GM12878 (cell line): ENCODE data around the gene MIPOL1. TPM values are rescaled to one million over a fixed set of nuclear protein-coding genes. Genes with fewer than 3 reads are reported as not detected.

Experiments
- ATAC-seq: fragments of 200-7000 bp; cut with Tn5 transposase; 3 replicates; pipeline ENCODE4 v1.9.1; 2020; ENCODE audit warnings: mild to moderate bottlenecking, moderate library complexity
- BruUV-seq: library from RNA; stranded (reverse); fragments of 400-500 nt; replicated peaks from 2 replicates; lab custom pipeline; 2021; lab: Mats Ljungman, UMichigan
- CTCF ChIA-PET: fragments of 300-600 bp; sonication (Branson Sonifier 250); formaldehyde crosslinking; extraction: SDS; loops from one replicate; lab custom pipeline; 2021; ENCODE audit warnings: inconsistent platforms; lab: Yijun Ruan, JAX
- POLR2A ChIA-PET: fragments of 350-600 bp; formaldehyde crosslinking; extraction: SDS; loops from one replicate; lab custom pipeline; 2021; ENCODE audit warnings: inconsistent platforms; lab: Charles Lee
- RAD21 ChIA-PET: fragments of 300-600 bp; sonication (Branson Sonifier 250); formaldehyde crosslinking; loops from one replicate; lab custom pipeline; 2023; ENCODE audit warnings: antibody characterized with exemption; ENCODE audit not compliant: unreplicated experiment; lab: Charles Lee
- SMC1A ChIA-PET: fragments of 300-600 bp; sonication (Branson Sonifier 250); formaldehyde crosslinking; loops from one replicate; lab custom pipeline; 2023; ENCODE audit not compliant: unreplicated experiment, uncharacterized antibody; lab: Charles Lee
- DNase-seq: peaks from one replicate; pipeline ENCODE4 v3.0.0-alpha.2; 2011; ENCODE audit warnings: low read depth, low spot score
- FAIRE-seq: peaks from 3 replicates; lab custom pipeline; 2011; peaks lifted over from hg19 to GRCh38; lab: Jason Lieb, UNC
- H2AFZ ChIP-seq: 2 replicates; pipeline ENCODE4 v1.6.0; 2011; ENCODE audit warnings: low read depth, low read length, control low read depth; ENCODE audit not compliant: control insufficient read depth
- H3K27ac ChIP-seq: 2 replicates; pipeline ENCODE4 v1.5.1; 2011; ENCODE audit warnings: control low read depth; ENCODE audit not compliant: control insufficient read depth, insufficient read depth
- H3K27me3 ChIP-seq, 2 experiments: replicated peaks in 1 of 2; 2 replicates each; pipeline versions ENCODE4 v1.6.0 to v1.6.1; 2011; ENCODE audit warnings: low read length in 1 of 2; ENCODE audit not compliant: control insufficient read depth in 2 of 2, insufficient read depth in 2 of 2
- H3K36me3 ChIP-seq, 2 experiments: 2 replicates each; pipeline ENCODE4 v1.5.1; 2011; ENCODE audit warnings: low read length in 1 of 2; ENCODE audit not compliant: control insufficient read depth in 2 of 2, insufficient read depth in 2 of 2
- H3K4me1 ChIP-seq: 2 replicates; pipeline ENCODE4 v1.6.1; 2011; ENCODE audit warnings: mild to moderate bottlenecking, low read length, moderate library complexity, mixed read lengths; ENCODE audit not compliant: control insufficient read depth, insufficient read depth
- H3K4me2 ChIP-seq: 2 replicates; pipeline ENCODE4 v1.6.0; 2011; ENCODE audit warnings: control low read depth; ENCODE audit not compliant: control insufficient read depth, insufficient read depth
- H3K4me3 ChIP-seq: fragments of 200-600 bp; sonication (generic); 2 replicates; pipeline ENCODE4 v1.5.1; 2016
- H3K79me2 ChIP-seq: 2 replicates; pipeline ENCODE4 v1.6.0; 2011; ENCODE audit warnings: low read length; ENCODE audit not compliant: control insufficient read depth, insufficient read depth
- H3K9ac ChIP-seq: 2 replicates; pipeline ENCODE4 v1.8.0; 2011; ENCODE audit warnings: low read length, control low read depth, mixed read lengths; ENCODE audit not compliant: control insufficient read depth, insufficient read depth
- H3K9me3 ChIP-seq: replicated peaks from 3 replicates; pipeline ENCODE4 v1.5.1; 2011; ENCODE audit warnings: mild to moderate bottlenecking, low read length; ENCODE audit not compliant: control insufficient read depth, insufficient read depth
- H4K20me1 ChIP-seq: 2 replicates; pipeline ENCODE4 v1.6.0; 2011; ENCODE audit not compliant: control insufficient read depth, insufficient read depth
- E2F4 ChIP-seq: IDR thresholded peaks from 2 replicates; pipeline ENCODE4 v1.6.1; 2012; ENCODE audit warnings: low read depth, low read length, improper control_type of control experiment
- ELK1 ChIP-seq: IDR thresholded peaks from 2 replicates; pipeline ENCODE4 v1.6.1; 2012; ENCODE audit warnings: low read depth, low read length, improper control_type of control experiment
- KDM1A ChIP-seq: fragments of 200-600 bp; sonication (generic); IDR thresholded peaks from 2 replicates; pipeline ENCODE4 v1.6.1; 2016; ENCODE audit warnings: borderline replicate concordance
- MLLT1 ChIP-seq: fragments of 450-650 bp; IDR thresholded peaks from 2 replicates; pipeline ENCODE4 v1.6.1; 2016; ENCODE audit warnings: mild to moderate bottlenecking
- NFIC ChIP-seq: IDR thresholded peaks from 2 replicates; pipeline ENCODE4 v1.6.1; 2012; ENCODE audit warnings: low read depth, mild to moderate bottlenecking, inconsistent platforms, low read length, moderate library complexity
- RBBP5 ChIP-seq: fragments of 200-600 bp; sonication (generic); conservative IDR thresholded peaks from 2 replicates; pipeline ENCODE4 v1.6.1; 2016
- RELB ChIP-seq: fragments of 450-650 bp; IDR thresholded peaks from 2 replicates; pipeline ENCODE4 v1.6.1; 2017; ENCODE audit warnings: low read depth, mild to moderate bottlenecking, moderate library complexity
- SKIL ChIP-seq: fragments of 450-650 bp; IDR thresholded peaks from 2 replicates; pipeline ENCODE4 v1.6.1; 2017; ENCODE audit warnings: mild to moderate bottlenecking, low read depth, inconsistent platforms; ENCODE audit not compliant: poor library complexity, severe bottlenecking
- SPI1 ChIP-seq: IDR thresholded peaks from 2 replicates; pipeline ENCODE4 v1.6.1; 2011; ENCODE audit warnings: low read depth, mild to moderate bottlenecking, low read length, moderate library complexity, borderline replicate concordance; ENCODE audit not compliant: insufficient read depth
- STAT1 ChIP-seq: fragments of 450-650 bp; conservative IDR thresholded peaks from 2 replicates; pipeline ENCODE4 v1.6.1; 2014; ENCODE audit warnings: antibody characterized with exemption, mild to moderate bottlenecking
- ZNF274 ChIP-seq: IDR thresholded peaks from one replicate; pipeline ENCODE4 v1.8.0; 2011; ENCODE audit not compliant: insufficient read length, insufficient read depth
- ZNF622 ChIP-seq: fragments of 450-650 bp; IDR thresholded peaks from 2 replicates; pipeline ENCODE4 v1.6.1; 2017; ENCODE audit warnings: mild to moderate bottlenecking, inconsistent platforms
- WGBS: methylation state at CpG from one replicate; pipeline ENCODE4 v1.1.6; 2016; ENCODE audit warnings: low lambda C conversion rate; ENCODE audit not compliant: insufficient replicate concordance, insufficient coverage; ENCODE audit errors: missing lambda C conversion rate; 5-methylcytosine and 5-hydroxymethylcytosine counted together
- in situ Hi-C: fragments of 300-500 bp; cut with MboI; formaldehyde crosslinking; loops from 9 replicates; pipeline ENCODE4 v1.14.3; 2018; ENCODE audit warnings: mixed read lengths
- intact Hi-C: fragments of 100-400 bp; cut with micrococcal nuclease; formaldehyde crosslinking; loops from one replicate; pipeline ENCODE4 v1.14.2; 2022; ENCODE audit not compliant: unreplicated experiment
- polyA plus RNA-seq, 11 experiments: library from polyadenylated mRNA; depleted of rRNA in 4 of 11; unstranded in 6 of 11; stranded (reverse) in 5 of 11; fragments of >200 nt; fragmentation: Nextera tagmentation in 4 of 11; fragmentation: Illumina TruSeq in 1 of 11; extraction: Ambion mirVana in 4 of 11; extraction: Trizol in 1 of 11; gene quantifications; 1 replicate in 1 of 11; 2 replicates in 10 of 11; pipeline versions ENCODE4 v1.2.1 to v1.2.3, GENCODE V29; 2011 to 2016; ENCODE audit warnings: inconsistent platforms in 2 of 11, missing spikeins in 2 of 11, low read depth in 1 of 11
- total RNA-seq, 4 experiments: library from RNA; depleted of rRNA in 3 of 4; stranded (reverse); fragments of >200 nt in 3 of 4; fragmentation: Illumina TruSeq in 1 of 4; extraction: Trizol in 1 of 4; gene quantifications; 2 replicates each; pipeline versions ENCODE4 v1.2.1 to v1.2.3, GENCODE V29; 2013 to 2021

The MIPOL1 gene
- total and polyA plus RNA-seq, 10 of the 15 experiments (the other 5 are each of a cell fraction or from before 2014, with no cell fraction given) = 0.06 TPM; not detected in 9

GRCh38 chr14:37594971-37595808, 397.5 kb downstream of the MIPOL1 start, which contains the start of the genes FOXA1 and TTC6 (continued):
- TF ChIP-seq ELK1 (no peak), RBBP5 (no peak), MLLT1 (no peak)

- 24% methylated on average over 45 of the region's 46 CpGs for WGBS
- ATAC-seq (peak; percentile 34), DNase-seq (no peak), FAIRE-seq (no peak)
- BruUV-seq = no TSS peak
- Histone ChIP-seq H3K4me1 (no peaks in the 10 kb centered on the region), H3K36me3 (no peaks in the 10 kb centered on the region), H3K79me2 (no peaks in the 10 kb centered on the region), H3K27me3 (no peaks in the 10 kb centered on the region; a peak in 1 of 4 replicates), H3K9me3 (no peaks in the 10 kb centered on the region; the same call in 2 of the 3 replicates), H2AFZ (no peak overlapping the region), H3K27ac (no peak overlapping the region), H3K4me2 (no peak overlapping the region), H3K4me3 (no peak overlapping the region), H4K20me1 (no peaks in the 10 kb centered on the region), H3K9ac (no peak overlapping the region)
- in situ Hi-C loops = no loop called here
- ChIA-PET RAD21 (no interaction called here), CTCF (no interaction called here), POLR2A (no interaction called here), SMC1A (no interaction called here)
- intact Hi-C loops = no loop called here
- TF ChIP-seq RELB (no peak), RBBP5 (no peak), SPI1 (no peak), ZNF622 (no peak), NFIC (no peak), KDM1A (no peak), ZNF274 (no peak), E2F4 (no peak), STAT1 (no peak), SKIL (no peak)
Measured at GRCh38 chr14:37595809-37596621, 398.3 kb downstream of the MIPOL1 start.
